Effector memory CD8-positive, alpha-beta T cell (primary cell): ENCODE results near the gene BHLHA15.
A peak's percentile ranks its signal among the peaks of the same experiment; 100 is the strongest.

Experiments
- ATAC-seq: fragments of 150-1000 bp; cut with Tn5 transposase; replicated peaks from 2 replicates; pipeline ENCODE4 v1.10.0; 2021; ENCODE audit warnings: mild to moderate bottlenecking, moderate library complexity
- DNase-seq, 3 experiments: peaks; one replicate each; pipeline ENCODE4 v3.0.0; 2021
- H3K27ac Mint-ChIP-seq, 2 donors: one replicate each; pipeline ENCODE4 v1.8.0; 2022; ENCODE audit warnings: mild to moderate bottlenecking in 2 of 2, mixed read lengths in 2 of 2, moderate library complexity in 2 of 2
- H3K27me3 Mint-ChIP-seq, 2 donors: one replicate each; pipeline ENCODE4 v1.8.0; 2022; ENCODE audit warnings: mixed read lengths in 2 of 2
- H3K36me3 Mint-ChIP-seq: one replicate; pipeline ENCODE4 v1.8.0; 2022; ENCODE audit warnings: mild to moderate bottlenecking, moderate library complexity, mixed read lengths; ENCODE audit not compliant: insufficient read depth
- H3K4me1 Mint-ChIP-seq, 2 donors: one replicate each; pipeline ENCODE4 v1.8.0; 2022; ENCODE audit warnings: low read depth in 2 of 2, mixed read lengths in 2 of 2
- H3K4me3 Mint-ChIP-seq, 2 donors: one replicate each; pipeline ENCODE4 v1.8.0; 2022; ENCODE audit warnings: mild to moderate bottlenecking in 2 of 2, mixed read lengths in 2 of 2, moderate library complexity in 2 of 2
- H3K9me3 Mint-ChIP-seq, 2 donors: one replicate each; pipeline ENCODE4 v1.8.0; 2022; ENCODE audit warnings: mixed read lengths in 2 of 2

Gene BHLHA15

DNA sequence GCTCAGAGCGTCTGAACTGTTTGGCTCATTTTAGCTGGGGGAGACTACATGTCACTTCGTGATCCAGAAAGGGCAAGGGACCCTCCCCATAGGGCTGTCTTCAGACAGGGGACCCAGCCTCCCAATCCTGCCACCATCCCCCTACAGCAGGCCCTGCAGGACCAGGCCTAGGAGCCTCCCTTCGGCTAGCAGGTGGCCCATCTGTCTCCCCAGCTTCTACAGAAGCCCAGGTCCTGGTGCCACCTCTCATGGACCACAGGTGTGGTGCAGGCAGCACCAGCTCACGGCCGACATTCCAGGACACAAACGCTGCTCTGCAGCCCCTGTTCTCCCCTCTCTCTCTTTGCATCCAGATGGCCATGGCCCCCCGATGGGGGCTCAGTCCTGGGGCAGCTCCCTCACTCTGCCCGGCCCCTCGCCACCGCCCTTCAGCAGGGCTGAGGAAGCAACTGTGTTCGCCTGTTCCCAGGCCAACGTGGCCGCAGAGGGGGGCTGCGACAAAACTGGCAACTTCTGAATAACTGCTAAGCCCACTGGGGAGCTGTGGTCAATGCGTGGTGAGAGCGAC lies 30.5 kb downstream of the BHLHA15 start:
- ATAC-seq (no peak), DNase-seq (no peak)
- peak overlapping the region in 1 of 2 donors; percentile 17 for H3K27ac Mint-ChIP-seq
- H3K4me3 Mint-ChIP-seq = no peak overlapping the region
- peaks cover 22% of the 10 kb centered on the region for H3K36me3 Mint-ChIP-seq
- H3K27me3 Mint-ChIP-seq = no peaks in the 10 kb centered on the region
- peaks cover 1 to 3% of the 10 kb centered on the region in 2 donors for H3K4me1 Mint-ChIP-seq
- no peaks in the 10 kb centered on the region for H3K9me3 Mint-ChIP-seq

DNA sequence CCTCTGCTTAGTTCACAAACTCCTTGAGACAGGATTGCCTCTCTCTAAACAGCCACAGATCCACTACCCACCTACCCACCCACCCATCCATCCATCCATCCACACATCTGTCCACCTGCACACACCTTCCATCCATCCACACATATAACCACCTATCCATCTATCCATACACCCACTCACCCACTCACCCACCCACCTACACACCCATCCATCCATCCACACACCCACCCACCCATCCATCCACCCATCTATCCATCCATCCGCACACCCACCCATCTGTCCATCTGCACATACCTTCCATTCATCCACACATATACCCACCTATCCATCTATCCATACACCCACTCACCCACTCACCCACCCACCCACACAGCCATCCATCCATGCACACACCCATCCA lies 31.1 kb downstream of the BHLHA15 start:
- no peak for ATAC-seq
- no peaks in the 10 kb centered on the region for H3K27me3 Mint-ChIP-seq
- no peak overlapping the region for H3K4me3 Mint-ChIP-seq
- H3K4me1 Mint-ChIP-seq = peaks cover 1 to 3% of the 10 kb centered on the region in 2 donors
- H3K9me3 Mint-ChIP-seq = no peaks in the 10 kb centered on the region
- no peak for DNase-seq
- H3K27ac Mint-ChIP-seq = peak overlapping the region in 1 of 2 donors; percentile 17
- peaks cover 22% of the 10 kb centered on the region for H3K36me3 Mint-ChIP-seq

DNA sequence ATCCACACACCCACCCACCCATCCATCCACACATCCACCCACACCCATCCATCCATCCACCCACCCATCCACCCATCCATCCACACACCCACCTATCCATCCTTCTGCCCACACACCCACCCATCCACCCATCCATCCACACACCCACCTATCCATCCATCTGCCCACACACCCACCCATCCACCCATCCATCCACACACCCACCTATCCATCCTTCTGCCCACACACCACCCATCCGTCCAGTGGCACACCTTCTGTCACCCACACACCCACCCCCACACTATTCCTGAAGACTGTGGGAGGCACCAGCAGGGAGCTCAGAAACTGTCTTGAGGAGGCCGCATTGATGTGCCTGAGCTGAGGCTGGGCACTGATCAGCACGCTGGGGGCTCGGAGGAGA lies 31.7 kb downstream of the BHLHA15 start:
- H3K4me1 Mint-ChIP-seq = peaks cover 2 to 3% of the 10 kb centered on the region in 2 donors
- DNase-seq = no peak
- no peak overlapping the region for H3K27ac Mint-ChIP-seq
- H3K4me3 Mint-ChIP-seq = no peak overlapping the region
- ATAC-seq = no peak
- H3K36me3 Mint-ChIP-seq = peaks cover 26% of the 10 kb centered on the region
- no peaks in the 10 kb centered on the region for H3K27me3 Mint-ChIP-seq
- H3K9me3 Mint-ChIP-seq = no peaks in the 10 kb centered on the region

DNA sequence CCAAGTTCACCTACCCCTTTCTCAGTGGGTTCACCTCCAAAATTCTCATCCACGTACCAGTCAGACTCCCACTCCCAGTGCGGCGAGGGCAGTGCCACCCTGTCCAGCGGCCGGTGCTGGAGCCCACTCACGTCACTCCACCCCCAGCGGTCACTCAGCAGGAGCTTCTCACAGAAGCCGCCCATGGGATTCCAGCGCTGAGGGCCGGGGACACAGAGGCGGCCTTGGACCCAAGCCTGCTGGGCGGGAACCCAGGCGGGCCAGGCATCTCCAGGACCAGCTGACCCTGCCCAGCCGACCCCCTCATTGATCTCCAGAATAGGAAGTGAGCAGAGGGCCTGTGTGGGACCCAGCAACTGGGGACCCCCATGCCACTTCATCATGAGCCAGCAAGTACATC lies 33.6 kb downstream of the BHLHA15 start:
- H3K4me1 Mint-ChIP-seq = peaks cover 11 to 14% of the 10 kb centered on the region in 2 donors
- H3K36me3 Mint-ChIP-seq = peaks cover 17% of the 10 kb centered on the region
- DNase-seq = no peak
- H3K9me3 Mint-ChIP-seq = no peaks in the 10 kb centered on the region
- no peaks in the 10 kb centered on the region for H3K27me3 Mint-ChIP-seq
- no peak for ATAC-seq
- H3K27ac Mint-ChIP-seq = peak overlapping the region in 1 of 2 donors; percentile 38
- H3K4me3 Mint-ChIP-seq = no peak overlapping the region

DNA sequence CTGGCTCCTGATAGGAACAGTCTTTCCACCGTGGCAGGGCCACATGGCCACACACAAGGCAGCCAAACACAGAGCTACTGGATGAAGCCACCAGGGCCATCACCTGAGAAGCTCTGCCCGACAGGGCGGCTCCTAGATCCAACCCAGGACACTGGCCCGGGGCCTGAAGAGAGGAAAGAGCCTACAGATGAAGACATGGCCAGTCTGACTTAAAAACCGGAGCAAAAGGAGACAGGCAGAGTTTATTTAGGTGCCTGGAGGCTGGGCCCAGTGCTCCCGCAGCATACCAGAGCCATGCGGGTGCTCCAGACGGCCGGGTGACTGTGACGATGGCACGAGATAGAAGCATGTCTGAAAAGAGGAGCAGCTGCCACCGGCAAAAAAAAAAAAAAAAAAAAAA lies 36.9 kb downstream of the BHLHA15 start:
- Mint-ChIP-seq H3K4me3 (no peak overlapping the region), H3K27ac (peak overlapping the region in 1 of 2 donors; percentile 79), H3K4me1 (peaks cover 31 to 38% of the 10 kb centered on the region in 2 donors), H3K36me3 (peaks cover 33% of the 10 kb centered on the region), H3K27me3 (no peaks in the 10 kb centered on the region), H3K9me3 (no peaks in the 10 kb centered on the region)
- DNase-seq (no peak), ATAC-seq (no peak)

- no peaks in the 10 kb centered on the region for H3K9me3 Mint-ChIP-seq
- H3K36me3 Mint-ChIP-seq = peaks cover 29% of the 10 kb centered on the region
- DNase-seq (no peak), ATAC-seq (no peak)
- H3K4me3 Mint-ChIP-seq = peak overlapping the region; percentile 8 to 31
- no peaks in the 10 kb centered on the region for H3K27me3 Mint-ChIP-seq
- H3K4me1 Mint-ChIP-seq = peaks cover 31 to 45% of the 10 kb centered on the region in 2 donors
- H3K27ac Mint-ChIP-seq = peak overlapping the region; percentile 94 to 97
These were observed 37.9 kb downstream of the BHLHA15 start for GRCh38 chr7:98249106-98249505.

DNA sequence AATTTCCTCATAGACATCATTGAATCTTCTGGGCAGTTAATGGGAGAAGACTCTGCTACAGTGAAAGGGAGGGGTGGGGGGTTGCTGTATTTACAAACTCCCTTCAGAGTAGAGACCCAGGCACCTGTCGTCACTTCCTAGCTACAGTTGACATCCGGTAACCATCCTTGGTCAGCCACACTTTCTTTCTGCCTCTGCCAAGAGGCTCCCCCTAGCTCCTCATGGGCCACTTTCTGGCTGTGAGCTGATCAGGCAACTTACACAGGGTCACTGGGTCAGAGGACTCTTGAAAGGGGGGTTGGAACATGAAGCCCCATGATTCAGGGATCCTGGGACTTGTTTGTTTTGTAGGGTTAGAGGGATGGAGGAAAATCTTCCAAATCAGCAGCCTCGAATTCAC lies 39.5 kb downstream of the BHLHA15 start:
- peak; percentile 28 for ATAC-seq
- peaks cover 36 to 55% of the 10 kb centered on the region in 2 donors for H3K4me1 Mint-ChIP-seq

GRCh38 chr7:98251231-98251600 lies 40.0 kb downstream of the BHLHA15 start:
- H3K4me3 Mint-ChIP-seq = peak overlapping the region; percentile 95
- no peaks in the 10 kb centered on the region for H3K9me3 Mint-ChIP-seq
- peaks cover 34% of the 10 kb centered on the region for H3K36me3 Mint-ChIP-seq
- H3K27ac Mint-ChIP-seq = peak overlapping the region; percentile 94 to 97
- ATAC-seq = peak; percentile 52
- H3K27me3 Mint-ChIP-seq = no peaks in the 10 kb centered on the region
- DNase-seq = peak; percentile 21 to 42 (median 36)
- peaks cover 39 to 55% of the 10 kb centered on the region in 2 donors for H3K4me1 Mint-ChIP-seq

More for the DNA sequence above, 39.5 kb downstream of the BHLHA15 start:
- peak; percentile 18 to 32 (median 28) for DNase-seq
- Mint-ChIP-seq H3K27ac (peak overlapping the region; percentile 94 to 97), H3K27me3 (no peaks in the 10 kb centered on the region), H3K4me3 (peak overlapping the region; percentile 95), H3K36me3 (peaks cover 33% of the 10 kb centered on the region), H3K9me3 (no peaks in the 10 kb centered on the region)

GRCh38 chr7:98251601-98252424 lies 40.6 kb downstream of the BHLHA15 start, which contains the start of gene TECPR1:
Gene TECPR1, minus strand, starts transcription at chr7:98252232. Its CDS starts 6,086 bp downstream, at chr7:98246146.
- Mint-ChIP-seq H3K27me3 (no peaks in the 10 kb centered on the region), H3K4me3 (peak within 1 kb of the TSS; percentile 95), H3K36me3 (peaks cover 40% of the 10 kb centered on the region), H3K27ac (peak within 1 kb of the TSS; percentile 94 to 97), H3K9me3 (no peaks in the 10 kb centered on the region), H3K4me1 (peaks cover 39 to 55% of the 10 kb centered on the region in 2 donors)
- peak; percentile 78 to 80 (median 80) for DNase-seq
- peak; percentile 85 for ATAC-seq

- H3K27ac Mint-ChIP-seq = peak overlapping the region; percentile 94 to 97
- H3K27me3 Mint-ChIP-seq = no peaks in the 10 kb centered on the region
- peak overlapping the region; percentile 95 for H3K4me3 Mint-ChIP-seq
- peaks cover 39 to 55% of the 10 kb centered on the region in 2 donors for H3K4me1 Mint-ChIP-seq
- DNase-seq = no peak
- ATAC-seq = peak; percentile 21
- H3K36me3 Mint-ChIP-seq = peaks cover 46% of the 10 kb centered on the region
- no peaks in the 10 kb centered on the region for H3K9me3 Mint-ChIP-seq
These were observed 41.3 kb downstream of the BHLHA15 start for GRCh38 chr7:98252425-98253054.

GRCh38 chr7:98254516-98254915 lies 43.3 kb downstream of the BHLHA15 start:
- Mint-ChIP-seq H3K4me1 (peaks cover 30 to 46% of the 10 kb centered on the region in 2 donors), H3K27ac (no peak overlapping the region), H3K4me3 (no peak overlapping the region), H3K9me3 (no peaks in the 10 kb centered on the region), H3K36me3 (peaks cover 43% of the 10 kb centered on the region), H3K27me3 (no peaks in the 10 kb centered on the region)
- no peak for DNase-seq
- ATAC-seq = no peak

DNA sequence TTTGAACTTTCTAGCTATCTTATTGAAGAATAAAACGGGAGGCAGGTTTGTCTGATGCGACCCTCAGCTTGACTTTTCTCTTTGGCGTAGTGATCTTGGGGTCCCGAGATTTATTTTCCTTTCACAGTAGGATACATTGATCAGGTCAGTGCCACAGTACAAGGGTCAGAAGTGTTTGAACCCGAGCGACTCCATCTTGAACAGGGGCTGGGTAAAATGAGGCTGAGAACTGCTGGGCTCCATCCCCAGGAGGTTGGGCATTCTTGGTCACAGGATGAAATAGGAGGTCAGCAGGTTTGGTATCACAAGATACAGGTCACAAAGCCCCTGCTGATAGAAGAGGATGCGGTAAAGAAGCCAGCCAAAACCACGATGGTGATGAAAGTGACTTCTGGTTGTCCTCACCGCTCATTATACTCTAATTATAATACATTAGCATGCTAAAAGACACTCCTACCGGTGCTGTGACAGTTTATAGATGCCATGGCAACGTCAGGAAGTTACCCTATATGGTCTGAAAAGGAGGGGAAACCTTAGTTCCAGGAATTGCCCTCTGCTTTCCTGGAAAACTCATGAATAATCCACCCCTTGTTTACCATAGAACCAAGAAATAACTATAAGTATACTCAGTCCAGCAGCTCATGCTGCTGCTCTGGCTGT lies 43.8 kb downstream of the BHLHA15 start:
- no peak overlapping the region for H3K27ac Mint-ChIP-seq
- no peak for DNase-seq
- H3K27me3 Mint-ChIP-seq = no peaks in the 10 kb centered on the region
- peaks cover 29 to 42% of the 10 kb centered on the region in 2 donors for H3K4me1 Mint-ChIP-seq
- ATAC-seq = no peak
- no peaks in the 10 kb centered on the region for H3K9me3 Mint-ChIP-seq
- H3K4me3 Mint-ChIP-seq = no peak overlapping the region
- peaks cover 41% of the 10 kb centered on the region for H3K36me3 Mint-ChIP-seq

DNA sequence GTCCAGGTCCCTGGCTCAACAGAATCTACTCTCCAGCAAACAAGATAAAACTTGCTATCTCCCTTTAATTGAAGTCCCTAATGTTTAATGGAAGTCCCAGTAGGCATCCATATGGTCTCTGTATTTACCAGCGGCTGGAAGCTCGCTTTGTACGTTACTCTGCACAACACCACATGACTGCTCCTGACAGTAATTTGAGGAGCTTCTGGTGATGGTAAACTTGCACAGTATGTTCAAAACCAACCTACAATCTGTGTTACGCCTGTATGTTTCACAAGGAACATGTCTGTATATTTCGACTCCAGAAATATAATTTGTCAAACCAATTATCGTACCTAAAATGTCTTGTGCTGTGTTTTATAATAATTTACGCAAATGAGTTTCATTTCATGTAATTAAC lies 45.2 kb downstream of the BHLHA15 start:
- H3K9me3 Mint-ChIP-seq = no peaks in the 10 kb centered on the region
- peaks cover 18 to 31% of the 10 kb centered on the region in 2 donors for H3K4me1 Mint-ChIP-seq
- no peaks in the 10 kb centered on the region for H3K27me3 Mint-ChIP-seq
- peaks cover 38% of the 10 kb centered on the region for H3K36me3 Mint-ChIP-seq
- no peak overlapping the region for H3K4me3 Mint-ChIP-seq
- no peak for ATAC-seq
- H3K27ac Mint-ChIP-seq = no peak overlapping the region
- no peak for DNase-seq
